ENCODE measurements around the gene SKAP2.

The SKAP2 gene

GRCh38 chr7:26658389-26659084, 205.9 kb downstream of the SKAP2 start:
- Histone ChIP-seq H3K9me3 (ENCODE audit: control insufficient read depth, low read length) (no peaks in the 10 kb centered on the region), H3K9ac (no peak overlapping the region), H3K27me3 (ENCODE audit: control insufficient read depth, insufficient read depth, low read length) (no peaks in the 10 kb centered on the region), H2AFZ (no peak overlapping the region), H3K4me3 (ENCODE audit: low read depth, low read length) (no peak overlapping the region), H3K27ac (no peak overlapping the region), H3K36me3 (ENCODE audit: control insufficient read depth, insufficient read depth, low read length) (no peaks in the 10 kb centered on the region), H3K4me1 (no peaks in the 10 kb centered on the region), H3K79me2 (no peaks in the 10 kb centered on the region), H3K4me2 (ENCODE audit: low read length) (no peak overlapping the region)
- no peak for TF ChIP-seq CTCF (IDR thresholded peaks at IDR 0.05)

- Histone ChIP-seq H3K27me3 (ENCODE audit: control insufficient read depth, insufficient read depth, low read length) (no peaks in the 10 kb centered on the region), H3K79me2 (no peaks in the 10 kb centered on the region), H3K4me3 (ENCODE audit: low read depth, low read length) (no peak overlapping the region), H3K9ac (no peak overlapping the region), H3K27ac (no peak overlapping the region), H3K9me3 (ENCODE audit: control insufficient read depth, low read length) (no peaks in the 10 kb centered on the region), H3K4me1 (no peaks in the 10 kb centered on the region), H3K4me2 (ENCODE audit: low read length) (no peak overlapping the region), H3K36me3 (ENCODE audit: control insufficient read depth, insufficient read depth, low read length) (no peaks in the 10 kb centered on the region), H2AFZ (no peak overlapping the region)
- no peak for TF ChIP-seq CTCF (IDR thresholded peaks at IDR 0.05)
Observed at GRCh38 chr7:26657686-26658388, 206.6 kb downstream of the SKAP2 start.

- no peak for TF ChIP-seq CTCF (IDR thresholded peaks at IDR 0.05)
- Histone ChIP-seq H3K4me2 (ENCODE audit: low read length) (no peak overlapping the region), H3K4me1 (no peaks in the 10 kb centered on the region)
Observed at GRCh38 chr7:26657206-26657641, 207.2 kb downstream of the SKAP2 start.

GRCh38 chr7:26656735-26657134, 207.7 kb downstream of the SKAP2 start:
- Histone ChIP-seq H2AFZ (no peak overlapping the region), H3K27ac (no peak overlapping the region), H3K9me3 (ENCODE audit: control insufficient read depth, low read length) (no peaks in the 10 kb centered on the region), H3K36me3 (ENCODE audit: control insufficient read depth, insufficient read depth, low read length) (no peaks in the 10 kb centered on the region), H3K9ac (no peak overlapping the region), H3K27me3 (ENCODE audit: control insufficient read depth, insufficient read depth, low read length) (no peaks in the 10 kb centered on the region), H3K79me2 (no peaks in the 10 kb centered on the region), H3K4me1 (no peaks in the 10 kb centered on the region), H3K4me2 (ENCODE audit: low read length) (no peak overlapping the region), H3K4me3 (ENCODE audit: low read depth, low read length) (no peak overlapping the region)
- TF ChIP-seq CTCF (IDR thresholded peaks at IDR 0.05): no peak

More at GRCh38 chr7:26657206-26657641, 207.2 kb downstream of the SKAP2 start:
- Histone ChIP-seq H3K27ac (no peak overlapping the region), H3K79me2 (no peaks in the 10 kb centered on the region), H3K36me3 (ENCODE audit: control insufficient read depth, insufficient read depth, low read length) (no peaks in the 10 kb centered on the region), H3K9me3 (ENCODE audit: control insufficient read depth, low read length) (no peaks in the 10 kb centered on the region), H3K9ac (no peak overlapping the region), H2AFZ (no peak overlapping the region), H3K4me3 (ENCODE audit: low read depth, low read length) (no peak overlapping the region), H3K27me3 (ENCODE audit: control insufficient read depth, insufficient read depth, low read length) (no peaks in the 10 kb centered on the region)

Measured in parathyroid adenoma (tissue), 2 donors.